Chondrocyte (in vitro differentiated cells): ENCODE results near the gene WIZ. TPM values are rescaled to one million over a fixed set of nuclear protein-coding genes. Genes with fewer than 3 reads are reported as not detected.

Experiments used
- DNase-seq: peaks from one replicate; pipeline ENCODE4 v3.0.0; 2021; ENCODE audit warnings: mixed read lengths, low spot score
- H3K27ac Mint-ChIP-seq: one replicate; pipeline ENCODE4 v1.8.0; 2021; ENCODE audit warnings: mild to moderate bottlenecking, moderate library complexity, mixed read lengths; ENCODE audit not compliant: unreplicated experiment
- H3K27me3 Mint-ChIP-seq: 2 replicates; pipeline ENCODE4 v1.8.0; 2021; ENCODE audit warnings: low read depth, mixed read lengths
- H3K36me3 Mint-ChIP-seq: 2 replicates; pipeline ENCODE4 v1.8.0; 2021; ENCODE audit warnings: low read depth, mixed read lengths
- H3K4me1 Mint-ChIP-seq: 2 replicates; pipeline ENCODE4 v1.8.0; 2021; ENCODE audit warnings: low read depth, mild to moderate bottlenecking, mixed read lengths
- H3K4me3 Mint-ChIP-seq: one replicate; pipeline ENCODE4 v1.8.0; 2021; ENCODE audit warnings: mild to moderate bottlenecking, moderate library complexity, mixed read lengths; ENCODE audit not compliant: unreplicated experiment
- H3K9me3 Mint-ChIP-seq: 2 replicates; pipeline ENCODE4 v1.8.0; 2021; ENCODE audit warnings: low read depth, mixed read lengths
- CTCF ChIP-seq: fragments of 200-600 bp; sonication (generic); IDR thresholded peaks from 2 replicates; pipeline ENCODE4 v1.5.0; 2021; ENCODE audit warnings: antibody characterized with exemption, mild to moderate bottlenecking, moderate library complexity
- total RNA-seq: library from RNA; stranded (reverse); gene quantifications from 3 replicates; pipeline ENCODE4 v1.2.1, GENCODE V29; 2021

WIZ gene
- total RNA-seq, 1 donor from 2014 or later: 52.4 TPM

GRCh38 chr19:15400521-15401396 lies 49.0 kb downstream of the WIZ start:
- no peak overlapping the region for H3K4me3 Mint-ChIP-seq
- no peak overlapping the region for H3K27ac Mint-ChIP-seq
- H3K36me3 Mint-ChIP-seq: peaks cover 27% of the 10 kb centered on the region
- TF ChIP-seq CTCF: no peak
- peaks cover 16% of the 10 kb centered on the region for H3K4me1 Mint-ChIP-seq
- no peak for DNase-seq
- no peaks in the 10 kb centered on the region for H3K9me3 Mint-ChIP-seq
- no peaks in the 10 kb centered on the region for H3K27me3 Mint-ChIP-seq

- H3K27ac Mint-ChIP-seq: no peak overlapping the region
- no peak overlapping the region for H3K4me3 Mint-ChIP-seq
- H3K27me3 Mint-ChIP-seq: no peaks in the 10 kb centered on the region
- no peak for DNase-seq
- H3K36me3 Mint-ChIP-seq: peaks cover 28% of the 10 kb centered on the region
- peaks cover 10% of the 10 kb centered on the region for H3K4me1 Mint-ChIP-seq
- no peaks in the 10 kb centered on the region for H3K9me3 Mint-ChIP-seq
- TF ChIP-seq CTCF: no peak
Observed at GRCh38 chr19:15399635-15400034, 50.1 kb downstream of the WIZ start.

GRCh38 chr19:15399234-15399515 lies 50.6 kb downstream of the WIZ start:
- Mint-ChIP-seq H3K9me3 (no peaks in the 10 kb centered on the region), H3K4me1 (peaks cover 6% of the 10 kb centered on the region), H3K27ac (no peak overlapping the region), H3K27me3 (no peaks in the 10 kb centered on the region), H3K36me3 (peaks cover 28% of the 10 kb centered on the region), H3K4me3 (no peak overlapping the region)
- DNase-seq: no peak
- no peak for TF ChIP-seq CTCF

- no peak for DNase-seq
- H3K9me3 Mint-ChIP-seq: no peaks in the 10 kb centered on the region
- peaks cover 32% of the 10 kb centered on the region for H3K36me3 Mint-ChIP-seq
Observed at GRCh38 chr19:15398501-15399233, 51.1 kb downstream of the WIZ start.

More at GRCh38 chr19:15398501-15399233, 51.1 kb downstream of the WIZ start:
- Mint-ChIP-seq H3K4me3 (no peak overlapping the region), H3K27ac (no peak overlapping the region), H3K27me3 (no peaks in the 10 kb centered on the region), H3K4me1 (peaks cover 5% of the 10 kb centered on the region)
- no peak for TF ChIP-seq CTCF
